Raji (cell line): ENCODE results near the gene MICAL2.

Experiments used
- POLR2A ChIP-seq: IDR thresholded peaks from 2 replicates; pipeline ENCODE4 v1.6.1; 2011; ENCODE audit warnings: low read depth, low read length, control low read depth; ENCODE audit not compliant: insufficient read depth

MICAL2 gene

DNA sequence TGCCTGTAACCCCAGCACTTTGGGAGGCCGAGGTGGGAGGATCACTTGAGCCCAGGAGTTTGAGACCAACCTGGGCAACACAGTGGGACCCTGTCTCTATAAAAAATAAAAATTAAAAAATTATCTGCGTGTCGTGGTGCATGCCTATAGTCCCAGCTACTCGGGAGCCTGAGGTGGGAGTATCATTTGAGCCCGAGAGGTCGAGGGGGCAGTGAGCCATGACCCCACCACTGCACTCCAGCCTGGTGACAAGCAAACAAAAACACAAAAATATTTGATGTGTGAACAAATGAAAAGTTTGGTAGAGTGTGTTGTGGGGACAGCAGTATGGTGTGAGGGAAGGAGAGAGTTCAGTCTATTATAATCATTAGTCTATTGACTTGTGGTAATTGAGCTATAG is 176.2 kb downstream of the MICAL2 start:
- TF ChIP-seq POLR2A = no peak

DNA sequence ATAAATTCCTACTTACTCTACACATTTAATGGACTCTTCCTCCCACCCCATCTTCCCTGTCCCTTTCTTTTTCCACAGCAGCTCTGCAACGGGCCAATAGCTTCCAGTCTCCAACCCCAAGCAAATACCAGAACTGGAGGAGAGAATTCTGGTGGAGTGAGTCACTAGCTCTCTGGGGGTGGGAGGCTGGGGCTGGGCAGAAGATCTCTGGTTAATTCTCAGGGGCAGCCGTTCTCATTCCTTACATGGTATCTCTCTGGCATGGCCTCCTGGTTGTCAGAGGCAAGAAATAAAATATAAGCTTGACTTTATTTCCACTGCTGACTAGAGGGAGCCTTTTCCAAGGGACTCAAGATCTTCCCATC is 176.6 kb downstream of the MICAL2 start:
- no peak for TF ChIP-seq POLR2A

DNA sequence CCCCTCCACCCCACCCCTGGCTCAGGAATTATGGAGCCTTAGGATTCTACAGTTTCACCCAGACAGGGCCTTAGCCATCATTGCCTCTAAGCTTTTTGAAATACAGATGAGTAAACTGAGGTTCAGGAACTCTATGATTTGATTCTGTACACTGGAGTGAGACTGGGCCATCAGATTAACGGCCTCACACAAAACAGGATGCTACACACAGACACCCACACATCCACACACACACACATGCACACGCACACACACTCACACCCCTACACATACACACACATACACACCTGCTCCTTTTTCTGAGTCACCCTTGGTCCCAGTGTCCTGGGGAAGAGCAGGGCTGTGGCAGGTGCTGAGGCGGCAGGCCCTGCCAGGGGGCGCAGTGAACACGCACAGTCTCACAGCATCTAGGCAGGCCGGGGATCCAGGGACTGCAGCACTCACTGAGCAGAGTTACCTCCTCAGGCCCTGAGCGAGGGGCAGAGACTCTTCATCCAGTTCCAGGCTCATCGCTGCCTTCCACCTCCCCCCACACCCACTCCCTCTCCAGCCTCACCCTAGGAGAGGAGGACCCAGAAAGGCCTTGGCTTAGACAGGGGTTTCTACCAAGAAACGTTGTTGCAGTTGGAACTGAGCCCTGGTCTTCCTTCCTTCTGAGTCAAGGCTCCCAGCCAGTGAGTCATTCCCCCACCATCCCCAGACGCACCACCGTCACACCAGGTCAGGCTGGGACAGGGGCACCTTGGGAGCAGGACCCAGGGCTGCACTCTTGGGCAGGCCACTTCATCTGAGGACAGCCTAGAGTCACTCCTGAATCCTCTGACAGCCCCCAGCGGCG is 177.2 kb downstream of the MICAL2 start:
- TF ChIP-seq POLR2A = no peak

DNA sequence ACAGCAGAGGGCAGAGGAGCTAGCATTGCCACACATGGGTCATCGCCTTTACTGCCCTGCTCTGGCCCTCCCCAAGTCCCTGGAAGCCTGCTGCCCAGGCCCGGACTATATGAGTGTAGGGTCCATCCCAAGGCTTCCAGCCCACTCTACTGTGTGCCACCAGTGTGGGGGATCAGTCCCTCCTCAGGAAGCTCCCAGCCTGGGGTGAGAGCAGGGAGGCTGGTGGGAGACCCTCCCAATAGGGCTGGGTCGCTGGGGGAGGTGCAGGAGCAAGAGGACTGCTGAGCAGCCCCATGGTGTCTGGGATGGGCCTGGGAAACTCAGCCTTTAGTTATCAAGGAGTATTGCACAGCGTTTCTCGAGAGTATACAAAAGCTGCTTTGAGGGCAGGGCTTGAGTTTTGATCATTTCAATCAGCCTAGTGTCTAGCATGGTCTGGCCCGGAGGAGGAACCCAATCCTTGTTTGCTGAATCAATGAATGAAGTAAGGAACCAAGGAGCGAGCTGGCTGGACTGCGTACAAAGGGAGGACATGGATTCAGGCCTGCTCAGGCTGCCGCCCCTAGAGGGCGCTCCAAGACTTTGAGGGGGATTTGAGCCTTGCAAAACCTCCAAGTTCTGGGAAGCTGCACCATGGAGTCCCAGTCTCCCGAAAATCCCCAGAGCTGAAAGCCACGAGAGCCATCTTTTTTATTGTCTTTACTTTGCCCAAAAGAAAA is 178.0 kb downstream of the MICAL2 start:
- TF ChIP-seq POLR2A = no peak

DNA sequence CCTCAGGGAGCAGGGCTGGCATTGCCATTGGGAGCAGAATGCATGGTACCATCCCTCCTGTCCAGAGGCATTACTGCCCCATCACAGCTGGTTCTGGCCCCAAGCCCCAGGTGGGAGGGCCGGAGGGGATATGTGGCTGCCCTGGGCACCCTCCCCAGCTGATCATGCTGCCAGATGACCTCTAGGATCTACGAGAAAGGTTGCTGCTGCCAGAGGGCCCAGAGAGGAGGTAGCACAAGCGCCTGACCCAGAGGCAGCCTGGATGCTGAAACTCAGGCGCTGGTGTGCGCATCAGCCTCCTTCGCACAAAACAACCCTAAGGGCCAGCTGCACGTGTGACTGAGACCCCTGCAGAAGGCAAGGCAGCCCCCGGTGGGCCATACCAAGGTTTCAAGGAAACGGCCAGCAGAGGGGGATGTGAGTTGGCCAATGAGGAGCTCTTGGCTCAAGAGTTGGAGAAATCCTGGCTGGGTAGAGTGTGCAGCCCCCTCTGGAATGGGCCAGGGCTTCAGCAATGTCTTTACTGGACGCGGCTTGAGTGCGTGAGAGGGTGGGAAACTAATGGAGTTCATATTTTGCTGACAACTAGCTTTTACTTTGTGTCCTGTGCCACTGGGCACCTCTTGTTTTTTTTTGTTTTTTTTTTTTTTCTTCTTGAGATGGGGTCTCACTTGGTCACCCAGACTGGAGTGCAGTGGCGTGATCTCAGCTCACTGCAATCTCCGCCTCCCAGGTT is 178.7 kb downstream of the MICAL2 start:
- TF ChIP-seq POLR2A = no peak

DNA sequence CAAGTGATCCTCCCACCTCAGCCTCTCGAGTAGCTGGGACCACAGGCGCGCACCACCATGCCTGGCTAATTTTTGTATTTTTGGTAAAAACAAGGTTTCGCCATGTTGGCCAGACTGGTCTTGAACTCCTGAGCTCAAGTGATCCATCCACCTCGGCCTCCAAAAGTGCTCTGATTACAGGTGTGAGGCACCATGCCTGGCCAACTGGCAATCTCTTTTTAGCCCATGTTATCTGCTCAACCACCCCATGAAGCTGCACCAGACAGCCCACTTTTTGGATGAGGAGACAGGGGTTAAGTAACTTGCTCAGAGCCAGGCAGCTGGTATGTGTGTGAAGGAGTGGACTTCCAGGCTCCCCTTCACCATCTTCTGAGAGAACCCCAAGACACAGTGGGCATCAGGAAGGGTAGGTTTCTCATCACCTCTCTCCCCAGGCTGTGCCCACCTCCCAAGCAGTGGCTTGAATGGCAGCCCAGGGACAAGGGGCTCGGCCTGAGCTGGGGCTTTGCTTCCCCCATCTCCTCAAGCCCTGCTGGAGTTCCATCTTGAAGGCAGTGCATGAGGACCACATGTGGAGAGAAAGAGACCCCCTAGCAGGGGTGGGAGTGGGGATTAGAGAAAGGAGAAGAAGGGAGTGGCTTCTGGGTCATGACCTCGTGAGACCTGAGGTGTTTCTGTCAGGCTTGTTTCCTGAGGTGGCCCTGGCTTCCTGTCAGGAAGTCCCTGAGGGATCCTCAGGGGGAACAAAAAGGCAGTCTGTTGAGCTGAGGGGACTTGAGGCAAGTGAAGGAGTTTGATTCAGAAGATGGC is 179.5 kb downstream of the MICAL2 start:
- no peak for TF ChIP-seq POLR2A

DNA sequence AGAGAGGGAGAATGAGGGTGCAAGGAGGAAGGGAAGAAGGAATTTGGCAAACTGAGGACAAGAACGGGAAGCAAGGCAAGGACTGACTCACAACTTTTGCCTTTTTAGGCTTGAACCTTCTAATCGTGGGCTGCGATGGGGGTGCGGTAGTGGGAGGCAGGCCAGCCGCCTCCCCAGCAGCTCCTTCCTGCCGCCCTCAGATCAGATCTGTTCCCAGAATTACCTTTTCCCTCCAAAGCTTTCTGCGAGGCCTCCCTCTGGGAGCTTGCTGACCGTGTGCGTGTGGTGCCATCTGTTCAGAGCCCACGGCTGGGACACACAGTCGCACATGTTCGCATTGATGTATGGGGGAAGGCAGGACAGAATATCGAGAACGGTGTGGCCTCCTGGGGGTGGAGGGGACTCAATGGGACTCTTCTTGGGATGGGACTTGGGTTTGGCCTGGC is 180.1 kb downstream of the MICAL2 start:
- no peak for TF ChIP-seq POLR2A

DNA sequence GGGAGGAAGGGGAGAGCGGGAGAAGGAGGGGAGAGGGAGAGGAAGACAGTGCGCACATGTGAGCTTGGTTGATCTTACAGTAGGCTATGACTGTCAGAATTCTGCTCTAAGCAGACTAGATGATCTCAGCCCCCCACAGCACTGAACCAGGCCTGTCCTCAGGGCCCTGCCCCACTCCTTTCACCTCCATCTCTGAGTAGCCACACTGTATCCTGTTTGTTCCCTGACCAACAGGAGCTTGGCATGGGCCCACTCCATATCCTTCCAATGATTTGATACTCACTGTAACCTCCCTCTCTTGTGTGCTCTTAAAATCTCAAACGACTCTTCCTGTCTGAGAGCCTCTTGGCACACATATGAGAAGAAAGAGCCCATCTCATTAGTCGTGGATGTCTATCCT is 180.9 kb downstream of the MICAL2 start:
- TF ChIP-seq POLR2A = no peak

DNA sequence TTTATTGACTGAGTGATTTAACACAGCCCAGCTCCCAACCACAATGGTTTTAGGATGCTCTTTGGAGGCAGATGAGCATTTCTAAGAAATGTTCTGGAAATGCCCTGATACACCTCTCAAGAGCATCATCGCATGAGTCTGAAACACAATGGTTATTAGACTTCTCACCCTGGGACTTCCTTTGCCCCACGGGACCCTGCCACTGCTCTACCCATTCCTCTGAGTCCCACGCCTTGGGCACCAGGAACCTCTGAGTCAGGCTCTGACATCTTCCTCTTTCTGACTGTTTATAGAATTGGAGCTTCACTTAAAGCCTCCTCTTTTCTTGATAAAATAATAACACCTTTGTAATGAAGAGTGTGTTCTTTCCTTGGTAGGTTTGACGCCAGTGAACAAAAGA is 181.4 kb downstream of the MICAL2 start:
- no peak for TF ChIP-seq POLR2A

DNA sequence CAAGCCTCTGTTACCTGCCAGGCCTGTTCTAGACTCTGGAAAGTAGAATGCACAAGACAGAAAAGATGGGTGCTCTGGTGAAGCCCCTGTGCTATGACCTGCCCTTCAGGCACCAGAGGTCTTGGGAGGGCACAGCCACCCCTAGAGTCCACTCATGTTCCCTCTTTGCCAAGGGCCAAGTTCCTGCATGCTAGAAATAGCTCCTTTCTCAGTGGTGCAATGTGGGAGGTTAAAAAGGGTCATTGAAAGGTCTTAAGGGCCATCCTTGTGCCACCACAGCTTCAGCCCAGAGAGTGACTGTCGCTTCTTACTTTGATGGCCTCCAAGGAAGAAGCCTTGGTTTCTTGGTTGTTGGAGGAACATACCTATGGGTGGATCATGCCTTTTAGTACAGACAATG is 182.4 kb downstream of the MICAL2 start:
- TF ChIP-seq POLR2A = no peak

DNA sequence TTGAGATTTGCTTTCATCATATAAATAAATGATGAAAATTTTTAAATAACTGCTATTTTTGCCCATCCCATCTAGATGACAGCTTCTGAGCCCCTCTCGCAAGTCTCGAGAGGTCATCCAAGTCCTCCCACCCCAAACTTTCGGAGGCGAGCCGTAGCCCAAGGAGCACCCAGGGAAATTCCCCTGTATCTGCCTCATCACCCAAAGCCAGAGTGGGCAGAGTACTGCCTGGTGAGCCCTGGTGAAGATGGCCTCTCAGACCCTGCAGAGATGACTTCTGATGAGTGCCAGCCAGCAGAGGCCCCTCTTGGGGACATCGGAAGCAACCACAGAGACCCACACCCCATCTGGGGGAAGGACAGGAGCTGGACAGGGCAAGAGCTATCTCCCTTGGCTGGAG is 183.1 kb downstream of the MICAL2 start:
- TF ChIP-seq POLR2A = no peak

DNA sequence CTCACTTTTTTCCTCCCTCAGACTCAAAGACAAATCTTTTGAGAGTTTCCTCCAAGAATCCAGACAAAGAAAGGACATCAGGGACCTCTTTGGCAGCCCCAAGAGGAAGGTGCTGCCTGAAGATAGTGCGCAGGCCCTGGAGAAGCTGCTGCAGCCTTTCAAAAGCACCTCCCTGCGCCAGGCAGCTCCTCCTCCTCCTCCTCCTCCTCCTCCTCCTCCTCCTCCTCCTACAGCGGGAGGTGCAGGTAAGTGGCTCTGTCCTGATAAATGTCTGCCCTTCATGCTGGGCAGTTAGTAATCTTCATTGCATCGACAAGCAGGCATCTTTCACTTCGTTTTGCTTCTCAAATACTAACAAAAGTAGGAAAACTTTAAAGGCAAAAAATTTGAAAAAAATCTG is 184.2 kb downstream of the MICAL2 start:
- no peak for TF ChIP-seq POLR2A

DNA sequence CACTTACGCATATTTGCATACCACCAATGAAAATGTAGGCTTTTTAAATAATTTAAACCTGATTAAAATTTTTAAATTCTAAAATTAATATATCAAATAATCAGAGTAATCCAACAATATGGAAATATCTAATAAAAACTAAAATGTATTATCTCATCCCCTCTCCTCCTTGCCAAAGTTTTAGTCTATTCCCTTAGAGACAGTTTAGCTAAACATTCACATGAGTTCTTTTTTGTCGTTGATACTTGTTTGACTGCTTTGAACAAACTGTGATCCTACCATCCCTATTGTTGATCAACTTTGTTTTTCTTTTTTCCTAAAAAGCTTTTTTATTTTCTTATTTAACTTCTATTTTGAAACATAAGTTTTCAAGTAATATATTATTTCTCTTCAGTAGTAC is 185.6 kb downstream of the MICAL2 start:
- TF ChIP-seq POLR2A = no peak

DNA sequence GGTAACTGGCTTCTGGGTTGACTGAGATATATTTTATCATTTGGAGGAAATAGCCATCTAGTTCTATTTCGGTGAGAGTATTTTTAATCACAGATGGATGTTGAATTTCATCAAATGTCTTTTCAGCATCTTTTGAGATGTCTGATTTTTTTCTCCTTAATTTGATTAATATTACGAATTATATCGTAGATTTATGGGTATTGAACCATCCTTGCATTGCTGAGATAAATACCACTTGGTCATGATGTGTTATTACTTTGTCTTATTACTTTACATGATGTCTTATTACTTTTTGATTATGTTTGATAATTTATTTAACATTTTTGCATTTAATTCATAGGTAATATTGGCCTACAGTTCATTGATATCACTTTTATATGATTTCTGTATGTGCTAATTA is 188.2 kb downstream of the MICAL2 start:
- TF ChIP-seq POLR2A = no peak

DNA sequence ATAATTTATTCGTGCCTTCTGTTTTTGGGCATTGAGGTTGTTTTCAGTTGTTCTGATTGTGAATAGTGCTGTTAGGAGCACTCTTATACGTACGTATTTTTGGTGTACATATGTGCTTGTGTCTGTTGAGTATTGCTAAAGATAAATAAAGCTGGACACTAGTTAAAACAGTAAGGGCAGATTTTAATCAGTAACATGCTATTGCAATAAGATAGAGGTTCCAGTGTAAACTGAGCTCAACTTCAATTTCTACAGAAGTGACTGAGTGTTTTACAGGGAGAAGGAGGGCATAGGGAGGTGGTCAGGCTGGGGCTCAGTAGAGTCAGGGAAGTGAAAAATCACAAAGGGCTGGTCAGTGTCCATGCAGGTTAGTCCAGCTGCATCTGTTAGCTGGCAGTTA is 191.0 kb downstream of the MICAL2 start:
- no peak for TF ChIP-seq POLR2A
